Naive B cell (primary cell): ENCODE measurements around the gene CDC73. TPM values are rescaled to one million over a fixed set of nuclear protein-coding genes. Genes with fewer than 3 reads are reported as not detected.
A peak's percentile ranks its signal among the peaks of the same experiment; 100 is the strongest.

ENCODE experiments used
- ATAC-seq, 2 donors: fragments of 150-1000 bp; cut with Tn5 transposase; 2 replicates each; pipeline ENCODE4 v1.10.0; 2021; ENCODE audit warnings: low read depth in 2 of 2, mild to moderate bottlenecking in 2 of 2, moderate library complexity in 2 of 2
- DNase-seq: peaks from one replicate; pipeline ENCODE4 v3.0.0; 2022
- H3K27ac Mint-ChIP-seq, 6 donors: one replicate each; pipeline ENCODE4 v1.8.0; 2020 to 2022; ENCODE audit warnings: mild to moderate bottlenecking in 6 of 6, mixed read lengths in 6 of 6, moderate library complexity in 5 of 6, inconsistent platforms in 2 of 6
- H3K27me3 Mint-ChIP-seq, 3 donors: one replicate each; pipeline ENCODE4 v1.8.0; 2021 to 2022; ENCODE audit warnings: mixed read lengths in 3 of 3, mild to moderate bottlenecking in 1 of 3
- H3K36me3 Mint-ChIP-seq, 2 donors: one replicate each; pipeline ENCODE4 v1.8.0; 2020 to 2022; ENCODE audit warnings: mixed read lengths in 2 of 2, inconsistent platforms in 1 of 2, mild to moderate bottlenecking in 1 of 2
- H3K4me1 Mint-ChIP-seq, 3 donors: one replicate each; pipeline ENCODE4 v1.8.0; 2020 to 2022; ENCODE audit warnings: mixed read lengths in 3 of 3, inconsistent platforms in 1 of 3, mild to moderate bottlenecking in 1 of 3, moderate library complexity in 1 of 3
- H3K4me3 Mint-ChIP-seq, 8 donors: one replicate each; pipeline ENCODE4 v1.8.0; 2020 to 2022; ENCODE audit warnings: mild to moderate bottlenecking in 8 of 8, mixed read lengths in 8 of 8, moderate library complexity in 8 of 8, inconsistent platforms in 2 of 8
- H3K9me3 Mint-ChIP-seq, 7 donors: one replicate each; pipeline ENCODE4 v1.8.0; 2020 to 2022; ENCODE audit warnings: mixed read lengths in 7 of 7, mild to moderate bottlenecking in 5 of 7, inconsistent platforms in 2 of 7, moderate library complexity in 1 of 7
- polyA plus RNA-seq, 6 donors: library from polyadenylated mRNA; unstranded; fragments of 300-500 nt; fragmentation: Illumina TruSeq; gene quantifications; one replicate each; pipeline ENCODE4 v1.2.3, GENCODE V29; 2021; ENCODE audit warnings: low read depth in 6 of 6

Gene CDC73
- polyA plus RNA-seq, 6 donors from 2014 or later, result 49.0 to 78.3 (median 62.7) TPM

DNA sequence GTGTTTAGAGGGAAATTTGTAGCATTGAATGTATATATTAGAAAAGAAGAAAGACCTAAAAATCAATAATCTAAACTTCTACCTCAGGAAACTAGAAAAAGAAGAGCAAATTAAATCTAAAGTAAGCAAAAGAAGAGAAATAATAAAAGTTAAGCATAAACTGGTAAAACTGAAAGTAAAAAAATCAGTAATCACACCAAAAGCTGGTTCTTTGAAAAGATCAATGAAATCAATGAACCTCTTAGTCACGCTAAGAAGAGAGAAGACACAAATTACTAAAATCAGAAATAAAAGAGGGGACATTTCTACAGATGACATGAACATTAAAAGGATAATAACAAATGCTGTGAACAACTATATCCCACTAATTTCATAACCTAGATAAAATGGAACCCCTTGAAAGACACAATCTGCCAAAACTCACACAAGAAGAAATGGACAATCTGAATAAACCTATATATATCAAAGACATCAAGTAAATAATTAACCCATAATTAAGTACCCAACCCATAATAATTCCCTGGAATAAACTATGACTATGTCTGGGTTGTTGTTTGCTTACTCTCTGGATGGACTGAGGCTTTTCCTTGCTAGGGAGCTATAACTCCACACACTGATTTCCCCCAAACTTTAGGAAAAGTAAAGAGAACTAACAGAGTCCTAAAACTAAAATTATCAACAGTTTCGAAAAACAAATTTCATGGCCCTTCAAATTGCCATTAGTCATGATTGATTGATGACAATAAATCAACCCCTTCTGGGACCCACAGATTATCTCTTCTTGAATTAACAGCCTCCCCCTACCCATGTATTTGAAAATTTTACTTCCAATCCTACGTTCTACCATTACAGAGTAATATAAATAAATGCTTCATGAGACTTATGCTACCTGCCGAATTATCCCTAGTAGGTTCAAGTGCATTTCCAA, 2.8 kb upstream of the CDC73 start:
- H3K27ac Mint-ChIP-seq, result peak overlapping the region in 1 of 6 donors; percentile 67
- H3K9me3 Mint-ChIP-seq, result no peaks in the 10 kb centered on the region
- peak overlapping the region in 1 of 8 donors; percentile 50 for H3K4me3 Mint-ChIP-seq
- no peaks in the 10 kb centered on the region for H3K36me3 Mint-ChIP-seq
- no peaks in the 10 kb centered on the region for H3K27me3 Mint-ChIP-seq
- no peak for DNase-seq
- ATAC-seq, result no peak
- H3K4me1 Mint-ChIP-seq, result peaks cover 7 to 30% (median 29%) of the 10 kb centered on the region in 3 donors

DNA sequence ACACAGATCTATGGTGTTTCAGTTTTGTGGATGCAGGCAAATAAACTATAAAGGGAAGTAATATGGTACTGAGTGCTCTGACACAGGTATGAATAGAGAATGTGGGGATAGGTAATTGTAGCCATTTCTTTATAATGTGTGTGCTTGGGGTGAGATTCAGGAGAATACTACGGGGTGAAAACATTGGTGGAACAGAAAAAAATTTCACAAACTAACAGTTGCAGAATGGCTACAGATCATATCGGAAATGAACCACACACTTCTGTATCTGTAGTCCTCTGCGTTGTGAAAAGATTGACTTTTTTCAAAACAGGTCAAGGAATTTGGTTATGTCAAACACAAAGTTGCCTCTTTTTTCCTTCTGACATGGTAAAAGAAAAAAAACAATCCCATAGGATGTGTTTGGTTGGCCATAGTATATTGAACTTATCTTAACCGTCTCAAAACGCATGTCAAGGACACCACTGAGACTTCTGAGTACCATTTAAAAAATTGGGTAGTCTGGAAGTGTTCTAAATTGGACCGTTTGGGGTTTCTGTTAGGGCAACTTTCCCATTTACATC, 1.1 kb upstream of the CDC73 start:
- DNase-seq, result peak; percentile 4
- Mint-ChIP-seq H3K9me3 (no peaks in the 10 kb centered on the region), H3K4me1 (peaks cover 12 to 40% (median 36%) of the 10 kb centered on the region in 3 donors), H3K4me3 (peak overlapping the region; percentile 87 to 99 (median 97)), H3K27ac (peak overlapping the region; percentile 7 to 99 (median 96)), H3K36me3 (peaks cover 0 to 2% of the 10 kb centered on the region in 2 donors), H3K27me3 (no peaks in the 10 kb centered on the region)
- ATAC-seq, result no peak

DNA sequence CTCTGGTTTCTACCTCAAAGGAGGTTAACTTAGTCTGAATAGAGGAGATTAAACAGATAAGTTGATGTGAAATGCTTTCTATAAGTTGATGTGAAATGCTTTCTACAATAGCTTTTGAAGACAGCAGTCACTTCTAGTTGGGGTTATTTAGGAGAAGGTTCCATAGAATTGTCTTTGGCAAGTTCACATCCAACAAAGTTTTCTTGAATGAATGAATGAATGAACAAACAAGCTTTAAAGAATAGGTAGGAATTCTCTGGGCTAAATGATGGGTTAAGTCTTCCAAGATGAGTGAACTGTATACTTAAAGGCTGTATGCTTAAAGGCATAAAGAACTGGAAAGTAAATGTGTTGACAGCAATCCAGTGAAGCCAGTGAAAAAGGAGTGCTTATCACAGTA, 1.9 kb downstream of the CDC73 start:
- Mint-ChIP-seq H3K9me3 (no peaks in the 10 kb centered on the region), H3K4me1 (peaks cover 12 to 43% (median 34%) of the 10 kb centered on the region in 3 donors), H3K4me3 (peak overlapping the region; percentile 6 to 99 (median 94)), H3K27ac (peak overlapping the region in 1 of 6 donors; percentile 73), H3K27me3 (no peaks in the 10 kb centered on the region), H3K36me3 (peaks cover 0 to 4% of the 10 kb centered on the region in 2 donors)
- no peak for ATAC-seq
- DNase-seq, result no peak

DNA sequence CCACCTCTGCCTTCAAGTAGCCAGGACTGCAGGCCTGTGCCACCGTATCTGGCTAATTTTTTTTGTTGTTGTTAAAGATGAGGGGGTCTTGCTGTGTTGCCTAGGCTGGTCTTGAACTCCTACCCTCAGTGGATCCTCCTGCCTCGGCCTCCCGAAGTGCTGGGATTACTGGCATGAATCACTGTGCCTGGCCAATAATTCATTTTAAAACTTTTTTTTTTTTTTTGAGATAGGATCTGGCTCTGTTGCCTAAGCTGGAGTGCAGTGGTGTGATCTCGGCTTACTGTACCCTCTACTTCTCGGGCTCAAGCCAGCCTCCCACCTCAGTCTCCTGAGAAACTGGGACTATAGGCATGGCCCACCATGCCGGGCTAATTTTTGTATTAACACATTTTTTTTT, 3.5 kb downstream of the CDC73 start:
- DNase-seq, result no peak
- Mint-ChIP-seq H3K4me1 (peaks cover 15 to 42% (median 29%) of the 10 kb centered on the region in 3 donors), H3K27ac (peak overlapping the region in 1 of 6 donors; percentile 27), H3K4me3 (peak overlapping the region in 2 of 8 donors; percentile 42 to 53), H3K9me3 (no peaks in the 10 kb centered on the region), H3K27me3 (no peaks in the 10 kb centered on the region), H3K36me3 (peaks cover 3 to 8% of the 10 kb centered on the region in 2 donors)
- no peak for ATAC-seq

DNA sequence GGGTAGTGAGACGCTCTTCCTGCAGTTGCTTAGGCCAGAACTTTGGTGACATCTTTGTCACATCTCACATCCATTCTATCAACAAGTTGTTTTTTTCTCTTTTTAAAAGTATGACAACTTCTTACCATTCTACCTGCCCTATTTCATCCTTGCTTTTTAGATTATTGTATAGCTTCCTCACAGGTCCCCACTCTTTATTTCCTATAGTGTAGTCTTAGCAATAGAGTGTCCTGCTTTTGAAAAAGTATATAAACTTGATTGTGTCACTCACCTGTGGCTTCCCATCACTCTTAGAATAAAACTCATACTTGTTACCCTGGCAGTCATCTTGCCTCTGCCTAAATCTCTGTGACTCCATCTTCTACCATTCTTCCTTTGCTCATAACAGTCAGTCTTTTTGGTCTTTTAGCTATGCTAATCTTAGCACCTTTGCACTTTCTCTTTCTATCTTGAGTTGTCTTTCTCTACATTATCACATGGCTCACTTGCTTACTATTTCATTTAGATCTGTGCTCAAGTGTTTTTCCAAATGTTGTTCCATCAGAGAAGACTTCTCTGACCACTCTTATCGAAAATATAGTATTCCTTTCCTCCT, 9.5 kb downstream of the CDC73 start:
- Mint-ChIP-seq H3K9me3 (no peaks in the 10 kb centered on the region), H3K4me1 (peaks cover 11 to 23% (median 20%) of the 10 kb centered on the region in 3 donors), H3K27me3 (no peaks in the 10 kb centered on the region), H3K27ac (peak overlapping the region in 3 of 6 donors; percentile 12 to 88 (median 16)), H3K4me3 (no peak overlapping the region), H3K36me3 (peaks cover 25 to 30% of the 10 kb centered on the region in 2 donors)
- DNase-seq (no peak), ATAC-seq (no peak)

DNA sequence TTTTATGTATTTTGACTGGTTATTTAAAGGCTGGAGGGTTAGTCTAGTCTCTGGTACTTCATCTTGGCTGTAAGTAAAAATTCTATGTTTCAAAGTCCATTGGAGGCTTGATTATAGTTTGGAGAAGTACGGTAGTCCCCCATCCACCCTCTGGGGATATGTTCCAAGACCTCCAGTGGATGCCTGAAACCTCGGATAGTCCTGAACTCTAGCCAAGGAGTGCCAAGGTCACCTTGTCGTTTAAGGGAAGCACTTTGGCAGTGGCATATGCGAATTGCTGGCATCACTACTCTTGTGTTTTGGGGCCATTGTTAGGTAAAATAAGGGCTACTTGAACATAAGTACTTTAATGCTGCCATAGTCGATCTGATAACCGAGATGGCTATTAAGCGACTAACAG, 18.4 kb downstream of the CDC73 start:
- Mint-ChIP-seq H3K27me3 (no peaks in the 10 kb centered on the region), H3K9me3 (no peaks in the 10 kb centered on the region), H3K4me1 (peaks cover 0 to 13% (median 5%) of the 10 kb centered on the region in 3 donors), H3K36me3 (peaks cover 22 to 36% of the 10 kb centered on the region in 2 donors), H3K27ac (no peak overlapping the region), H3K4me3 (no peak overlapping the region)
- ATAC-seq (no peak), DNase-seq (no peak)

DNA sequence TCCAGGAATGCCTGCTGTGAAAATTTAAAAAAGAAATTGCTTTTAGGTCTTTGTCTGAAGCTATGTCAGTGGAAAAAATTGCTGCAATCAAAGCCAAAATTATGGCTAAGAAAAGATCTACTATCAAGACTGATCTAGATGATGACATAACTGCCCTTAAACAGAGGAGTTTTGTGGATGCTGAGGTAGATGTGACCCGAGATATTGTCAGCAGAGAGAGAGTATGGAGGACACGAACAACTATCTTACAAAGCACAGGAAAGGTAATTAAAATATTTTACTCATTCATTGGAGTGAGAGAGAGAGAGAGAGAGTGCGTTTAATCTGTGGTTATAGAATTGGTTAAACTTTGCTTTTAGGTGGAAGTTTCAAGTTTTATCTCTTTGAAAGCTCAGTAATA, 20.0 kb downstream of the CDC73 start:
- Mint-ChIP-seq H3K27me3 (no peaks in the 10 kb centered on the region), H3K4me3 (no peak overlapping the region), H3K36me3 (peaks cover 25 to 36% of the 10 kb centered on the region in 2 donors), H3K4me1 (peaks cover 0 to 13% (median 5%) of the 10 kb centered on the region in 3 donors), H3K27ac (no peak overlapping the region), H3K9me3 (no peaks in the 10 kb centered on the region)
- no peak for ATAC-seq
- DNase-seq, result no peak

DNA sequence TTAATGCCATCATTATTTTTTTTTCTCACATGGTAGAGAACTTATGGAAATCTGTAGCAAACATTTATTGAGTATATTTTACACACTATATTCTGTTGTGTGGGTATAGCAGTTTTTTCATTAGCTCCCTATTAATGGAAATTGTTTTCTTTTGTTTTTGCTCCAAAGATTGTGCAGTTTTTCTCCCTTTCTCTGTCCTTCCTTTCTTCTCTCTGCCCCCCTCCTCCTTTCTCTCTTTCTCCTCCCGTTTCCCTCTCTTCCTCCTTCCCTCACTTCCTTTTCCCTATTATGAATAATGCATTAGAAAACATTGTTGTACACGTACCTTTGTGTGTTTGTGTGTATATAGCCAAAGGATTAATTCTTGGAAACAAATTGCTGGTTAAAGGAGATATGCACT, 20.6 kb downstream of the CDC73 start:
- no peak overlapping the region for H3K4me3 Mint-ChIP-seq
- H3K27ac Mint-ChIP-seq, result peak overlapping the region in 2 of 6 donors; percentile 57 to 69
- H3K4me1 Mint-ChIP-seq, result peaks cover 0 to 13% (median 5%) of the 10 kb centered on the region in 3 donors
- DNase-seq (no peak), ATAC-seq (no peak)
- no peaks in the 10 kb centered on the region for H3K27me3 Mint-ChIP-seq
- no peaks in the 10 kb centered on the region for H3K9me3 Mint-ChIP-seq
- peaks cover 25 to 36% of the 10 kb centered on the region in 2 donors for H3K36me3 Mint-ChIP-seq

DNA sequence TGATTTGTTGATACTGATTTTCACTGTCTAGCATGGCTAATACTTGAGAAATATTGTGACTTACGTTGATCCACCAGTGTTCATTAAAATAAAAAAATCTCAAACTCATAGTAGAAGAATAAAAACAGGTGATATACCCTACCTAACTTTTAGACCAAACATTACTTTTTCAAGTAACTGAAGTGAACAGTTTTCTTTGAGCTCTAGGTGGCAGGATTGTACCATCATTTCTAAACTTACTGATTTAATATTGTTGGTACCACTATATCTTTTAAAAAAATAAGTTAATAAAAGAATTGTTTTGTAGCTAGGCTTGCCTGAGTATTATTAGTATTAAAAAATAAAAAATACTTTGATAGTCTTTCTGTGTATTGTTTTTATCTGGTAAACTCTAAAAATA, 21.5 kb downstream of the CDC73 start:
- Mint-ChIP-seq H3K27me3 (no peaks in the 10 kb centered on the region), H3K4me1 (peaks cover 0 to 13% (median 5%) of the 10 kb centered on the region in 3 donors), H3K27ac (peak overlapping the region in 1 of 6 donors; percentile 64), H3K36me3 (peaks cover 20 to 28% of the 10 kb centered on the region in 2 donors), H3K4me3 (no peak overlapping the region), H3K9me3 (no peaks in the 10 kb centered on the region)
- DNase-seq (no peak), ATAC-seq (no peak)

DNA sequence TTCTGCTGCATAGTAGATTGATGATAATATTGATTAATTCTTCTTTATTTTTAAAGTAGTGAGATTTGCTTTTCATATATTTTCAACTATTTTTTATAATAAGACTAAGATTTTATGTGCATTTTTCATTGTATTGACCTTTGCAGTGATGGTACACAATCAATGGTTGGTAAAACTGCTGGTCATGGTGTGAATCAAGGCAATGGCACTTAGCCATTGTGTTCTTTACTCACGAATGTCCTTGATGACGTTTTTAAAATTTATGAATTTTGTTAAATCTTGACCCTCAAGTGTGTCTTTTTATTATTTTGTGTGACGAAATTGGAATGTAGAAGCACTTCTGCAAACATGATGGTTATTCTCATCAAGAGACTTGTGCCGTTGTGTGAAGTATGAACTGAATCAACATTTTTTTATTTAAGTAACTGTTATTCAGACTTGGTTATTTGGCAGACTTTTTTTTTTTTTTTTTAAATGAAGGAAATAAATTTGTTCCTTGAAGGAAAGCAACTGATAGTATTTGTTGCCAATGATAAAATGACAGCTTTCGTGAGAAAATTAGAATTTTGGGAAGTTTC, 22.6 kb downstream of the CDC73 start:
- Mint-ChIP-seq H3K4me3 (no peak overlapping the region), H3K36me3 (peaks cover 17 to 22% of the 10 kb centered on the region in 2 donors), H3K27ac (no peak overlapping the region)

DNA sequence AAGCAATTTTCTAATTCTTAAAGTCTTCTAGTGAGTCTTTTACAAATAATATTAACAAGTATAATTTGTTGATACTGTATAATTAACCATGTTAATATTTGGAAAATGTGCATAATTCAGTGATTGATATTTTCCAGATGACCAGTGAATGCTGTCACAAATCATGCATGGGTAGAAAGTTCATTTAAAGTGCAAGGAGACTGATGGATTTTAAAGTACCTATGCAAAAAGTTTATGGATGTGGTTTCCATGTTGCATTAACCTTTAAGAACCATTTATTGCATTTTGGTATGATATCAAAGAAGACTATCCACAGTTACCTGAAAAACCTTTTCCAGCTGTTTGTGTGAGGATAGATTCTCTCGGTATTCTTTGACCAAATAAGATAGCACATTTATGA, 23.2 kb downstream of the CDC73 start:
- H3K4me1 Mint-ChIP-seq, result peaks cover 0 to 13% (median 5%) of the 10 kb centered on the region in 3 donors
- H3K36me3 Mint-ChIP-seq, result peaks cover 11 to 17% of the 10 kb centered on the region in 2 donors
- DNase-seq (no peak), ATAC-seq (no peak)
- no peak overlapping the region for H3K4me3 Mint-ChIP-seq
- H3K27me3 Mint-ChIP-seq, result no peaks in the 10 kb centered on the region
- no peaks in the 10 kb centered on the region for H3K9me3 Mint-ChIP-seq
- H3K27ac Mint-ChIP-seq, result no peak overlapping the region

More for the DNA sequence above, 22.6 kb downstream of the CDC73 start:
- no peak for DNase-seq
- H3K9me3 Mint-ChIP-seq, result no peaks in the 10 kb centered on the region
- H3K4me1 Mint-ChIP-seq, result peaks cover 0 to 13% (median 5%) of the 10 kb centered on the region in 3 donors
- no peaks in the 10 kb centered on the region for H3K27me3 Mint-ChIP-seq
- ATAC-seq, result no peak

DNA sequence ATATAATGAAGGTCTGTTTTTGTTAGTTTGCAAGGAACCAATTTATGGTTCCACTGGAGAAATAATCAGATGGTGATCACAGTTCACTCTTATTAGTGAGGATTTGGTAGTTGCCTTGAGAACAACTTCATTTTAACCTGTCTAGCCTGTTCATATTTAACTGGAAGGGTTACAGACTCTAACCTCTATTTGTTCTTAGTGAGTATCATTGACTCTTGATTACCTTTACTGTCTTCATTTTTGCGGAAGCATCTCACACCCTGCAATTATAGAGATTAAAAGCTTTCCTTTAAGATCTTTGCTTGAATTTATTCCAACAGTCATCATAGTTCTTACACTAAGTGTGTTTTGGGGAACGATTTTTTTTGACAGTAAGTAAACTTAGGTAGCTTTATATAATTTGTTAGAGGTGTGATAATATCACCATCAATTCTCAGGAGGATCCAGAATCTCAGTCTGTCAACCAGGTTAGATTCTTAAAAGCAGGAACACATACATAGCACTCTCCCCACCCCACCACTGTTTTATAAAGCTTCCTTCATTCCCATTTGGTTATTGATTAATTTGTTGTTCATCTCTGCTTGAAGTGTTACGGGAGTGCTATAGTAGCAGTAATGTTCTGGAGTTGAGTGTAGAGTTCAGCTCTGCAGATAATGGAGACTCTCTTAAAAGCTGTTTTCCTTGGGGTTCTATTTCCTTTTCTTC, 34.4 kb downstream of the CDC73 start:
- Mint-ChIP-seq H3K4me1 (peaks cover 0 to 13% (median 5%) of the 10 kb centered on the region in 3 donors), H3K4me3 (no peak overlapping the region), H3K9me3 (no peaks in the 10 kb centered on the region), H3K36me3 (peaks cover 8 to 14% of the 10 kb centered on the region in 2 donors), H3K27ac (peak overlapping the region in 2 of 6 donors; percentile 9 to 19), H3K27me3 (no peaks in the 10 kb centered on the region)
- ATAC-seq (no peak), DNase-seq (no peak)

DNA sequence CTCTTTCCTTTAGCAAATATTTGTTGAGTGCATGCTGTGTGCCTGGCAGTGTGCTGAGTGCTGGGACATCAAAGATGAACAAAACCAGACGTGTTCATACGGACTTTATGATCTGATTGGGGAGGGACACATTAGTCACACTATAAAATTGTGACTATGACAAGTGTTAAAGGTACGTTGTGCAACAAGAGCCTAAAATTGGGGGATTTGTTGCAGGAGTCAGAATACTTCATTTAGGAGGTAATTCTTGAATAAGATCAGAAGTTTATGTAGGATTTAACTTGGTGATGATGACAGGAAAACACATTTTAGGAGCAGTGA, 35.0 kb downstream of the CDC73 start:
- H3K4me3 Mint-ChIP-seq, result no peak overlapping the region
- H3K9me3 Mint-ChIP-seq, result no peaks in the 10 kb centered on the region
- no peaks in the 10 kb centered on the region for H3K27me3 Mint-ChIP-seq
- peaks cover 0 to 13% (median 5%) of the 10 kb centered on the region in 3 donors for H3K4me1 Mint-ChIP-seq
- ATAC-seq (no peak), DNase-seq (no peak)
- peaks cover 8 to 14% of the 10 kb centered on the region in 2 donors for H3K36me3 Mint-ChIP-seq
- H3K27ac Mint-ChIP-seq, result peak overlapping the region in 1 of 6 donors; percentile 90
